ENCODE results near the gene HSD17B13.
"Not testable (repeated sequence)": the region's sequence is repeated elsewhere in the genome, so short reads cannot be mapped to it uniquely, and the experiment has no call there.

HSD17B13 gene

GRCh38 chr4:87339440-87339839 lies 16.8 kb upstream of the HSD17B13 start:
- no peaks in the 10 kb centered on the region for H3K9me3 ChIP-seq (ENCODE audit: control insufficient read depth, insufficient read depth, low read length)
- H3K36me3 ChIP-seq (ENCODE audit: insufficient read depth, low read length), result no peaks in the 10 kb centered on the region; the same call in 1 of the 2 replicates
- no peaks in the 10 kb centered on the region for H3K4me1 ChIP-seq (ENCODE audit: insufficient read depth, low read length)
- H3K9ac ChIP-seq (ENCODE audit: low read depth, low read length), result no peak overlapping the region

GRCh38 chr4:87337361-87337760 lies 14.7 kb upstream of the HSD17B13 start:
- H3K9me3 ChIP-seq (ENCODE audit: control insufficient read depth, insufficient read depth, low read length), result peaks cover 5% of the 10 kb centered on the region; the same call in 1 of the 2 replicates
- no peak overlapping the region for H3K9ac ChIP-seq (ENCODE audit: low read depth, low read length)
- H3K36me3 ChIP-seq (ENCODE audit: insufficient read depth, low read length), result no peaks in the 10 kb centered on the region; the same call in 1 of the 2 replicates
- H3K4me1 ChIP-seq (ENCODE audit: insufficient read depth, low read length), result no peaks in the 10 kb centered on the region

DNA sequence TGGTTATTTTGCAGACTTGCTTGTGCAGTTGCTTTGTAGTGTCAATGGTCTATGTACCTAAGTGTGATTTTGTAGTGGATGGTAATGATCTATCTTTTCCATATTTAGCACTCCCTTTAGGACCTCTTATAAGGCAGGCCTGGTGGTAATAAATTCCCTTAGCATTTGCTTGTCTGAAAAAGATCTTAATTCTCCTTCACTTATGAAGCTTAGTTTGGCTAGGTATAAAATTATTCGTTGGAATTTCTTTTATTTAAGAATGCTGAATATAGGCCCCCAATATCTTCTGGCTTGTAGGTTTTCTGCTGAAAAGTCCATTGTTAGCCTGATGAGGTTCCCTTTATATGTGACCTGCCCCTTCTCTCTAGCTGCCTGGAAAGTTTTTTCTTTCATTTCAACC lies 10.6 kb upstream of the HSD17B13 start:
- H3K36me3 ChIP-seq (ENCODE audit: insufficient read depth, low read length), result no peaks in the 10 kb centered on the region
- peaks cover 5% of the 10 kb centered on the region; the same call in 1 of the 2 replicates for H3K9me3 ChIP-seq (ENCODE audit: control insufficient read depth, insufficient read depth, low read length)
- no peaks in the 10 kb centered on the region for H3K4me1 ChIP-seq (ENCODE audit: insufficient read depth, low read length)
- no peak overlapping the region for H3K9ac ChIP-seq (ENCODE audit: low read depth, low read length)

DNA sequence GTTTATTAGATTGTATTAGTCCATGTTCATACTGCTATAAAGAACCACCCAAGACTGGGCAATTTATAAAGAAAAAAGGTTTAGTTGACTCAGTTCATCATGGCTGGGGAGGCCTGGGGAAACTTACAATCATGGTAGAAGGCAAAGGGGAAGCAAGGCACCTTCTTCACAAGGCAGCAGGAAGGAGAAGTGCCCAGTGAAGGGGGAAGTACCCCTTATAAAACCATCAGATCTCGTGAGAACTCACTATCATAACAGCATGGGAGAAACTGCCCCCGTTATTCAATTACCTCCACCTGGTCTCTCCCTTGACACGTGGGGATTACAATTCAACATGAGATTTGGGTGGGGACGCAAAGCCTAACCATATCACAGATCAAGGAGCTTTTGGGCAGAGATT lies 8.1 kb upstream of the HSD17B13 start:
- no peaks in the 10 kb centered on the region for H3K4me1 ChIP-seq (ENCODE audit: insufficient read depth, low read length)
- H3K9me3 ChIP-seq (ENCODE audit: control insufficient read depth, insufficient read depth, low read length), result peaks cover 5% of the 10 kb centered on the region; the same call in 1 of the 2 replicates
- H3K9ac ChIP-seq (ENCODE audit: low read depth, low read length), result no peak overlapping the region
- no peaks in the 10 kb centered on the region for H3K36me3 ChIP-seq (ENCODE audit: insufficient read depth, low read length)

DNA sequence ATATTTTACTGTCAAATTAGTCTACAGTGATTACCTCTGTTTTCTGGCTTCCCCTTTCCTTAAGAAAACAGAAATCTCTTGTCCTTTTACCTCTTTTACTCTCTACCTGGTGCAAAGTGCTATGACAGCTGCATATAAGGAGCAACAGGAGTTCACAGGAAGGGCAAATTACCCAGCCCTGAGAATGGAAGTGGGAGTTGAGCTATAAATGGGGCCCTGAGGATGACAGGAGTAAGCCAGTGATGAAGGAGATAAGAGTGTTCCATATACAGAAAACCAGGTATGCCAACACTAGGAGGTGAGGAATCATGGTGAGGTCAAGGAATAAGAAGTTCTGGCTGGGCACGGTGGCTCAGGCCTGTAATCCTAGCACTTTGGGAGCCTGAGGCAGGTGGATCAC lies 4.5 kb upstream of the HSD17B13 start:
- no peaks in the 10 kb centered on the region for H3K36me3 ChIP-seq (ENCODE audit: insufficient read depth, low read length)
- H3K9ac ChIP-seq (ENCODE audit: low read depth, low read length), result no peak overlapping the region

GRCh38 chr4:87326460-87326859 lies 3.8 kb upstream of the HSD17B13 start:
- no peaks in the 10 kb centered on the region for H3K36me3 ChIP-seq (ENCODE audit: insufficient read depth, low read length)

More for the DNA sequence above, 4.5 kb upstream of the HSD17B13 start:
- H3K4me1 ChIP-seq (ENCODE audit: insufficient read depth, low read length), result no peaks in the 10 kb centered on the region
- no peaks in the 10 kb centered on the region for H3K9me3 ChIP-seq (ENCODE audit: control insufficient read depth, insufficient read depth, low read length)

DNA sequence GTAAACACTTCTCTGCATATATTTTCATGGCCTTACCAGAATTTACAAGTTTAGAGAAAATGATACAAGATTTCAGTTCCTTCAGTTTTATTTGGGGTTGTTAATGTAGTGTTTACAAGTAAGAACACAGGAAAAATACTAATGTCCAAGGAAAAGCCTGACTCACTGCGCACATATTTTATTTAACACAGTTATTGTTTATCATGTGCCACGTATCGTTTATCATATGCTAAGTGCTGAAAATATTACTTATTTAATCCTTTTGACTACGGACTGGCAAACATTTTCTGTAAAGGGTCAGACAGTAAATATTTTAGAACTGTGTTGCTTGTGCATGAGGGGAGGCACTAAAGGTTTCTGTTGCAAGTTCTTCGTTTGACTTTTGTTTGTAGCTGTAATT lies 794 bp downstream of the HSD17B13 start:
- H3K9me3 ChIP-seq (ENCODE audit: control insufficient read depth, insufficient read depth, low read length), result no peaks in the 10 kb centered on the region
- no peaks in the 10 kb centered on the region for H3K4me1 ChIP-seq (ENCODE audit: insufficient read depth, low read length)
- H3K36me3 ChIP-seq (ENCODE audit: insufficient read depth, low read length), result no peaks in the 10 kb centered on the region
- H3K9ac ChIP-seq (ENCODE audit: low read depth, low read length), result no peak overlapping the region

More at GRCh38 chr4:87326460-87326859, 3.8 kb upstream of the HSD17B13 start:
- no peak overlapping the region for H3K9ac ChIP-seq (ENCODE audit: low read depth, low read length)
- no peaks in the 10 kb centered on the region for H3K9me3 ChIP-seq (ENCODE audit: control insufficient read depth, insufficient read depth, low read length)
- no peaks in the 10 kb centered on the region for H3K4me1 ChIP-seq (ENCODE audit: insufficient read depth, low read length)

GRCh38 chr4:87317527-87317926 lies 5.2 kb downstream of the HSD17B13 start:
- Histone ChIP-seq H3K36me3 (ENCODE audit: insufficient read depth, low read length) (no peaks in the 10 kb centered on the region), H3K9ac (ENCODE audit: low read depth, low read length) (no peak overlapping the region), H3K4me1 (ENCODE audit: insufficient read depth, low read length) (no peaks in the 10 kb centered on the region), H3K9me3 (ENCODE audit: control insufficient read depth, insufficient read depth, low read length) (no peaks in the 10 kb centered on the region)

DNA sequence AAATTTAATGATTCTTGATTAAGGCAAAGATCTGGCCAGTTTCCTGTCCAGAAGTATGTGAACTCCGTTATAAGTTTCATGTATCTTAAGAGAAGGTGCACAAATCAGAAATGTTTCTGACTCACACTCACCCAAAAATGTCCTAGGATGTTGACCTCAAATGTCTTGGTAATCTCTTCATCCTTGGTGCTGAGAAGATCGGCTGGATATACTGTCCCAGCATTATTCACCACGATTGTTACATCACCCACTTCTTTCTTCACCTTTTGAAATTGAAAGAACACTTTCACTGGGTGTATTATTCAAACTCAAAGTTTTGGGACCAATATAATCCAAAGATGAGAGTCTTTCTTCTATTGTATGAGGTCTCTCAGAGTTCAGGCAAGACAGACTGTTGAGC lies 5.7 kb downstream of the HSD17B13 start:
- no peaks in the 10 kb centered on the region for H3K4me1 ChIP-seq (ENCODE audit: insufficient read depth, low read length)
- no peaks in the 10 kb centered on the region for H3K36me3 ChIP-seq (ENCODE audit: insufficient read depth, low read length)

DNA sequence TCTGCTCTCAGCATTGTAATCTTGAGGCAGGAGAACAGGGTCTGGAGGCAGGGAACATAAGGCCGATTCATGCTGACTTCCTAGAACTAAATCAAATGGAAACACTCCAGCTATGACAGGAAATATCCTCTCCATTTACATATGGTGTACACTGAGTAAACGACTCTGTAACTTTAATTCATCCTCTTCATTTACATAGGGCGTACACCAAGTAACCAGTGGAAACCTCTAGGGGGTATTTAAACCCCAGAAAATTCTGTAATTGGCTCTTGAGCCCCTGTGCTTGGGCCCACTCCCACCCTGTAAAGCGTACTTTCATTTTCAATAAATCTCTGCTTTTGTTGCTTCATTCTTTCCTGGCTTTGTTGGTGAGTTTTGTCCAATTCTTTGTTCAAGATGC lies 7.7 kb downstream of the HSD17B13 start:
- not testable (repeated sequence) for H3K9ac ChIP-seq (ENCODE audit: low read depth, low read length); H3K36me3 ChIP-seq (ENCODE audit: insufficient read depth, low read length); H3K9me3 ChIP-seq (ENCODE audit: control insufficient read depth, insufficient read depth, low read length); H3K4me1 ChIP-seq (ENCODE audit: insufficient read depth, low read length)

More for the DNA sequence above, 5.7 kb downstream of the HSD17B13 start:
- H3K9ac ChIP-seq (ENCODE audit: low read depth, low read length), result no peak overlapping the region
- no peaks in the 10 kb centered on the region for H3K9me3 ChIP-seq (ENCODE audit: control insufficient read depth, insufficient read depth, low read length)

- Histone ChIP-seq H3K9ac (ENCODE audit: low read depth, low read length) (no peak overlapping the region), H3K4me1 (ENCODE audit: insufficient read depth, low read length) (no peaks in the 10 kb centered on the region), H3K9me3 (ENCODE audit: control insufficient read depth, insufficient read depth, low read length) (no peaks in the 10 kb centered on the region), H3K36me3 (ENCODE audit: insufficient read depth, low read length) (no peaks in the 10 kb centered on the region)
Observed at GRCh38 chr4:87313756-87314155, 8.9 kb downstream of the HSD17B13 start.

- H3K9ac ChIP-seq (ENCODE audit: low read depth, low read length), result no peak overlapping the region
- no peaks in the 10 kb centered on the region for H3K4me1 ChIP-seq (ENCODE audit: insufficient read depth, low read length)
- H3K36me3 ChIP-seq (ENCODE audit: insufficient read depth, low read length), result no peaks in the 10 kb centered on the region
- no peaks in the 10 kb centered on the region for H3K9me3 ChIP-seq (ENCODE audit: control insufficient read depth, insufficient read depth, low read length)
Observed at GRCh38 chr4:87311684-87312083, 11.0 kb downstream of the HSD17B13 start.

DNA sequence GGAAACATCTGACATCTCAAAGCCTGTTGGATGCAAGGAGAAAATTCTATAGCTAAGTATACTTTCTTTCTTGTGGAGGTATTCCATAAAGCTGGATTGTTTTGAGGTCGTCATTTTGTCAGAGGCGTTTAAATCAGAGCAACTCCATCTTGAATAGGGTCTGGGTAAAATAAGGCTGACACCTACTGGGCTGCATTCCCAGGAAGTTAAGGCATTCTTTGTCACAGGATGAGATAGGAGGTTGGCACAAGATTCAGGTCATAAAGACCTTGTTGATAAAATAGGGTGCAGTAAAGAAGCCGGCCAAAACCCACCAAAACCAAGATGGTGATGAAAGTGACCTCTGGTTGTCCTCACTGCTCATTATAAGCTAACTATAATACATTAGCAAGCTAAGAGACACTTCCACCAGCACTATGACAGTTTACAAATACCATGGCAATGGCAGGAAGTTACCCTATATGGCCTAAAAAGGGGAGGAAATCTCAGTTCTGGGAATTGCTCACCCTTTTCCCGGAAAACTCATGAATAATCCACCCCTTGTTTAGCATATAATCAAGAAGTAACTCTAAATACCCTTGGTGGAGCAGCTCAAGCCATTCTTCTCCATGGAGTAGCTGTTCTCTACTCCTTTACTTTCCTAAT lies 11.9 kb downstream of the HSD17B13 start:
- Histone ChIP-seq H3K9me3 (ENCODE audit: control insufficient read depth, insufficient read depth, low read length) (no peaks in the 10 kb centered on the region), H3K4me1 (ENCODE audit: insufficient read depth, low read length) (no peaks in the 10 kb centered on the region), H3K36me3 (ENCODE audit: insufficient read depth, low read length) (no peaks in the 10 kb centered on the region), H3K9ac (ENCODE audit: low read depth, low read length) (no peak overlapping the region)

- no peak overlapping the region for H3K9ac ChIP-seq (ENCODE audit: low read depth, low read length)
- no peaks in the 10 kb centered on the region for H3K9me3 ChIP-seq (ENCODE audit: control insufficient read depth, insufficient read depth, low read length)
- H3K36me3 ChIP-seq (ENCODE audit: insufficient read depth, low read length), result no peaks in the 10 kb centered on the region
- no peaks in the 10 kb centered on the region for H3K4me1 ChIP-seq (ENCODE audit: insufficient read depth, low read length)
Observed at GRCh38 chr4:87309625-87310024, 13.1 kb downstream of the HSD17B13 start.

DNA sequence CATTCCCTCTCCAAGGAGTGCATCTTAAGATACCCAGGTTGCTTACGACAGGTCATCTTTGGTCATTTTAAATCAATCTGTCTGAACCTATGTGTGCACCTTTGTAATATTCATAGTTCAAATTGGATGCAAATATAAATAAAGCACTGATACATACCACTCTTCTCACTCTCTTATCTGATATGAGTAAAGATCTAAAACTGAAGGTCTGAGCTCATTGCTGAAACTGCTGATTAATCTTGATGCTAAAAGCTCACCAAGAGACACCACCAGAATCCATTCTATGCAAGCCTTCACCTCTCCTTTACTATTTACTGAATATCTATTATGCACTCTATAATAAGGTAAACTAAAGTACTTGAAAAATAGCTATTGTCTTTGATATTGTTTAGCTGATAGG lies 16.6 kb downstream of the HSD17B13 start:
- Histone ChIP-seq H3K9me3 (ENCODE audit: control insufficient read depth, insufficient read depth, low read length) (no peaks in the 10 kb centered on the region), H3K36me3 (ENCODE audit: insufficient read depth, low read length) (no peaks in the 10 kb centered on the region), H3K9ac (ENCODE audit: low read depth, low read length) (no peak overlapping the region), H3K4me1 (ENCODE audit: insufficient read depth, low read length) (no peaks in the 10 kb centered on the region)
